HCT116 (cell line): ENCODE data around the gene IFNGR2. TPM values are rescaled to one million over a fixed set of nuclear protein-coding genes. Genes with fewer than 3 reads are reported as not detected.

Source experiments
- ATAC-seq: fragments of 200-7000 bp; cut with Tn5 transposase; 2 replicates; pipeline ENCODE4 v1.9.1; 2020; ENCODE audit warnings: mild to moderate bottlenecking, moderate library complexity
- BruUV-seq: library from RNA; stranded (reverse); fragments of 400-500 nt; replicated peaks from 2 replicates; lab custom pipeline; 2021; lab: Mats Ljungman, UMichigan
- CTCF ChIA-PET: fragments of 300-600 bp; sonication (Branson Sonifier 250); formaldehyde crosslinking; loops from one replicate; lab custom pipeline; 2021; ENCODE audit warnings: antibody characterized with exemption; lab: Charles Lee
- POLR2A ChIA-PET: fragments of 300-600, 350-600 bp; sonication (Branson Sonifier 250); formaldehyde crosslinking; loops from one replicate; lab custom pipeline; 2021; ENCODE audit warnings: antibody characterized with exemption; lab: Charles Lee
- RAD21 ChIA-PET, 2 experiments: fragments of 300-600 bp; sonication (Branson Sonifier 250); formaldehyde crosslinking; loops; one replicate each; lab custom pipeline; 2023; ENCODE audit warnings: low total read pairs in 2 of 2; ENCODE audit not compliant: uncharacterized antibody in 2 of 2, unreplicated experiment in 2 of 2, low non-redundant PET in 1 of 2; lab: Charles Lee
- DNase-seq: peaks from one replicate; pipeline ENCODE4 v3.0.0-alpha.2; 2010; ENCODE audit warnings: low read depth, low spot score
- H2AFZ ChIP-seq: fragments of 200-600 bp; shearing (Covaris generic), sonication (generic); 2 replicates; pipeline ENCODE4 v1.6.1; 2017; ENCODE audit warnings: low read depth, mixed run types, mixed read lengths, antibody characterized with exemption, low read length; ENCODE audit not compliant: poor library complexity, severe bottlenecking
- H3K27ac ChIP-seq: 2 replicates; pipeline ENCODE4 v1.5.1; 2012; ENCODE audit warnings: low read depth, low read length
- H3K27me3 ChIP-seq: fragments of 200-600 bp; sonication (generic); 2 replicates; pipeline ENCODE4 v1.6.1; 2016; ENCODE audit warnings: mixed run types, low read length, mixed read lengths; ENCODE audit not compliant: insufficient read depth
- H3K36me3 ChIP-seq, 2 experiments: fragments of 200-500 bp in 1 of 2; fragments of 200-600 bp in 1 of 2; sonication (Bioruptor generic) in 1 of 2; sonication (generic) in 1 of 2; 2 replicates each; pipeline versions ENCODE4 v1.5.1 to v1.6.1; 2014 to 2016; ENCODE audit warnings: low read length in 2 of 2, inconsistent platforms in 1 of 2, mixed read lengths in 1 of 2, mixed run types in 1 of 2; ENCODE audit not compliant: insufficient read depth in 2 of 2, control insufficient read depth in 1 of 2
- H3K4me1 ChIP-seq, 2 experiments: fragments of 200-600 bp in 1 of 2; sonication (generic) in 1 of 2; 2 replicates each; pipeline versions ENCODE4 v1.5.1 to v1.6.1; 2012 to 2017; ENCODE audit warnings: low read length in 2 of 2, inconsistent platforms in 1 of 2, mild to moderate bottlenecking in 1 of 2, mixed read lengths in 1 of 2, mixed run types in 1 of 2, moderate library complexity in 1 of 2; ENCODE audit not compliant: insufficient read depth in 2 of 2, control insufficient read depth in 1 of 2
- H3K4me2 ChIP-seq: fragments of 200-600 bp; sonication (generic); 2 replicates; pipeline ENCODE4 v1.6.1; 2017; ENCODE audit warnings: mixed run types, low read length, mixed read lengths
- H3K4me3 ChIP-seq, 2 experiments: fragments of 200-600 bp in 1 of 2; sonication (generic) in 1 of 2; replicated peaks in 1 of 2; 2 replicates each; pipeline ENCODE4 v1.5.1; 2011 to 2016; ENCODE audit warnings: low read length in 2 of 2, control low read depth in 1 of 2, low read depth in 1 of 2, mild to moderate bottlenecking in 1 of 2, mixed read lengths in 1 of 2, mixed run types in 1 of 2
- H3K79me2 ChIP-seq: fragments of 200-600 bp; sonication (generic); 2 replicates; pipeline ENCODE4 v1.6.1; 2017; ENCODE audit warnings: mild to moderate bottlenecking, mixed run types, low read length, moderate library complexity, mixed read lengths; ENCODE audit not compliant: insufficient read depth
- H3K9ac ChIP-seq: fragments of 200-600 bp; sonication (generic); 2 replicates; pipeline ENCODE4 v1.6.1; 2016; ENCODE audit warnings: low read length, mixed read lengths
- H3K9me2 ChIP-seq: fragments of 200-600 bp; sonication (generic), shearing (Covaris generic); 2 replicates; pipeline ENCODE4 v1.6.1; 2017; ENCODE audit warnings: mixed run types, mild to moderate bottlenecking, moderate library complexity; ENCODE audit not compliant: insufficient read depth
- H3K9me3 ChIP-seq, 2 experiments: fragments of 200-500 bp in 1 of 2; fragments of 200-600 bp in 1 of 2; sonication (Bioruptor generic) in 1 of 2; sonication (generic) in 1 of 2; 2 replicates each; pipeline ENCODE4 v1.6.1; 2014 to 2017; ENCODE audit warnings: low read length in 2 of 2, mixed read lengths in 2 of 2, inconsistent platforms in 1 of 2, low read depth in 1 of 2, mild to moderate bottlenecking in 1 of 2, mixed run types in 1 of 2, moderate library complexity in 1 of 2; ENCODE audit not compliant: control insufficient read depth in 1 of 2, insufficient read depth in 1 of 2
- H4K20me1 ChIP-seq: fragments of 200-600 bp; sonication (generic), shearing (Covaris generic); 2 replicates; pipeline ENCODE4 v1.6.1; 2017; ENCODE audit warnings: mixed run types, mild to moderate bottlenecking, moderate library complexity; ENCODE audit not compliant: insufficient read depth
- ATF3 ChIP-seq: IDR thresholded peaks from 2 replicates; pipeline ENCODE4 v1.6.1; 2012
- CEBPB ChIP-seq: IDR thresholded peaks from 2 replicates; pipeline ENCODE4 v1.6.1; 2012; ENCODE audit warnings: low read depth
- CTCF ChIP-seq, 3 experiments: fragments of 200-600 bp in 1 of 3; sonication (generic) in 1 of 3; IDR thresholded peaks in 2 of 3; conservative IDR thresholded peaks in 1 of 3; 2 replicates each; pipeline ENCODE4 v1.5.1; 2012 to 2017; ENCODE audit warnings: low read depth in 2 of 3, low read length in 2 of 3, antibody characterized with exemption in 1 of 3, borderline replicate concordance in 1 of 3, control low read depth in 1 of 3, mild to moderate bottlenecking in 1 of 3, mixed read lengths in 1 of 3, mixed run types in 1 of 3, moderate library complexity in 1 of 3; ENCODE audit not compliant: insufficient read depth in 1 of 3
- ELF1 ChIP-seq: IDR thresholded peaks from 2 replicates; pipeline ENCODE4 v1.6.1; 2012; ENCODE audit warnings: low read depth, borderline replicate concordance
- EZH2 ChIP-seq: fragments of 200-600 bp; sonication (generic); IDR thresholded peaks from 2 replicates; pipeline ENCODE4 v1.6.1; 2017; ENCODE audit warnings: antibody characterized with exemption, mixed run types
- EZH2phosphoT487 ChIP-seq: fragments of 200-600 bp; IDR thresholded peaks from 2 replicates; pipeline ENCODE4 v1.6.1; 2018; ENCODE audit warnings: antibody characterized with exemption, borderline replicate concordance
- FOSL1 ChIP-seq: IDR thresholded peaks from 2 replicates; pipeline ENCODE4 v1.6.1; 2012; ENCODE audit warnings: low read depth
- POLR2A ChIP-seq: IDR thresholded peaks from 2 replicates; pipeline ENCODE4 v1.7.0; 2011; ENCODE audit warnings: borderline replicate concordance; ENCODE audit not compliant: insufficient read depth, insufficient read length; ENCODE audit errors: extremely low read depth
- POLR2AphosphoS5 ChIP-seq: IDR thresholded peaks from 2 replicates; pipeline ENCODE4 v1.6.1; 2011; ENCODE audit warnings: mild to moderate bottlenecking, low read depth, low read length, moderate library complexity
- REST ChIP-seq: IDR thresholded peaks from 2 replicates; pipeline ENCODE4 v1.6.1; 2012; ENCODE audit warnings: low read depth
- SRF ChIP-seq: IDR thresholded peaks from 2 replicates; pipeline ENCODE4 v1.6.1; 2012; ENCODE audit warnings: low read depth
- TCF7L2 ChIP-seq: IDR thresholded peaks from 2 replicates; pipeline ENCODE4 v1.7.0; 2011; ENCODE audit warnings: borderline replicate concordance, inconsistent platforms; ENCODE audit not compliant: insufficient read depth, insufficient read length; ENCODE audit errors: extremely low read depth
- YY1 ChIP-seq: IDR thresholded peaks from 2 replicates; pipeline ENCODE4 v1.6.1; 2011; ENCODE audit warnings: low read length, low read depth, moderate library complexity, mild to moderate bottlenecking; ENCODE audit not compliant: insufficient replicate concordance; ENCODE audit errors: extremely low read depth
- ZBTB33 ChIP-seq: IDR thresholded peaks from 2 replicates; pipeline ENCODE4 v1.6.1; 2011; ENCODE audit warnings: mild to moderate bottlenecking, low read length, moderate library complexity; ENCODE audit not compliant: insufficient replicate concordance; ENCODE audit errors: extremely low read depth
- ZFX ChIP-seq: fragments of 450-650 bp; IDR thresholded peaks from 2 replicates; pipeline ENCODE4 v1.6.1; 2017
- intact Hi-C: fragments of 100-400 bp; cut with micrococcal nuclease; formaldehyde crosslinking; loops from 2 replicates; pipeline ENCODE4 v1.10.0; 2022
- total RNA-seq: library from RNA; stranded (reverse); gene quantifications from one replicate; pipeline ENCODE4 v1.2.1, GENCODE V29; 2021; ENCODE audit not compliant: unreplicated experiment

Gene IFNGR2
- total RNA-seq, 1 experiment from 2014 or later: 44.6 TPM

GRCh38 chr21:33433001-33433400, 29.8 kb downstream of the IFNGR2 start (continued):
- TF ChIP-seq CEBPB (no peak), YY1 (no peak)

- POLR2A ChIA-PET: no interaction called here
- H3K36me3 ChIP-seq: peaks cover 20% of the 10 kb centered on the region in 2 experiments; a peak in 3 of 4 replicates
These were observed 30.4 kb downstream of the IFNGR2 start for GRCh38 chr21:33433425-33434114.

More at GRCh38 chr21:33433425-33434114, 30.4 kb downstream of the IFNGR2 start:
- no peak overlapping the region for H3K27ac ChIP-seq
- no peak overlapping the region for H3K4me3 ChIP-seq
- no peaks in the 10 kb centered on the region for H3K27me3 ChIP-seq
- TF ChIP-seq REST (no peak), TCF7L2 (no peak), CEBPB (no peak), ZBTB33 (no peak), ATF3 (no peak), POLR2A (no peak), ZFX (no peak), EZH2 (no peak), SRF (no peak), YY1 (no peak), POLR2AphosphoS5 (no peak), CTCF (IDR thresholded peaks at IDR 0.05 in 2 of 3, conservative IDR thresholded peaks at IDR 0.05 in 1 of 3; ENCODE audit: borderline replicate concordance in 1 of 3, insufficient read depth in 1 of 3, low read depth in 2 of 3, low read length in 2 of 3) (no peak), EZH2phosphoT487 (no peak), ELF1 (no peak), FOSL1 (no peak)
- ChIA-PET RAD21 (no interaction called here), CTCF (interaction anchor here (1.0 to 2.1 kb wide), 2 partner anchors 11 to 234 kb away, joined by 4 to 7 read pairs; no protein-coding TSS in a partner anchor)
- ATAC-seq (no peak), DNase-seq (no peak)
- intact Hi-C loops: no loop called here
- H3K79me2 ChIP-seq: no peaks in the 10 kb centered on the region
- BruUV-seq: no TSS peak
- H3K4me1 ChIP-seq: peaks cover 5 to 11% of the 10 kb centered on the region in 2 experiments
- H2AFZ ChIP-seq: no peak overlapping the region
- H3K9ac ChIP-seq: no peak overlapping the region
- no peaks in the 10 kb centered on the region for H3K9me2 ChIP-seq
- H4K20me1 ChIP-seq: no peaks in the 10 kb centered on the region
- H3K9me3 ChIP-seq: no peaks in the 10 kb centered on the region
- no peak overlapping the region for H3K4me2 ChIP-seq
